Left forelimb (tissue), 1 donor: ENCODE data around the gene METTL24.

Experiments used
- DNase-seq: peaks from one replicate; pipeline ENCODE4 v3.0.0-alpha.2; 2018; ENCODE audit warnings: low spot score

Gene METTL24

GRCh38 chr6:110334423-110335180, 23.5 kb downstream of the METTL24 start:
- no peak for DNase-seq

GRCh38 chr6:110332281-110332680, 25.9 kb downstream of the METTL24 start:
- DNase-seq, result no peak

GRCh38 chr6:110331816-110332215, 26.3 kb downstream of the METTL24 start:
- no peak for DNase-seq

- DNase-seq, result no peak
Measured at GRCh38 chr6:110331390-110331789, 26.8 kb downstream of the METTL24 start.

- no peak for DNase-seq
Measured at GRCh38 chr6:110329714-110330436, 28.3 kb downstream of the METTL24 start.

- DNase-seq, result no peak
Measured at GRCh38 chr6:110329348-110329713, 28.8 kb downstream of the METTL24 start.

- no peak for DNase-seq
Measured at GRCh38 chr6:110328259-110328658, 29.9 kb downstream of the METTL24 start.

- DNase-seq, result no peak
Measured at GRCh38 chr6:110327391-110327790, 30.8 kb downstream of the METTL24 start.

GRCh38 chr6:110326609-110327008, 31.5 kb downstream of the METTL24 start:
- no peak for DNase-seq

- no peak for DNase-seq
Measured at GRCh38 chr6:110326057-110326456, 32.1 kb downstream of the METTL24 start.

- DNase-seq, result no peak
Measured at GRCh38 chr6:110325197-110325596, 33.0 kb downstream of the METTL24 start.

GRCh38 chr6:110324548-110324947, 33.6 kb downstream of the METTL24 start:
- DNase-seq, result no peak

GRCh38 chr6:110323258-110323657, 34.9 kb downstream of the METTL24 start:
- DNase-seq, result no peak

- no peak for DNase-seq
Measured at GRCh38 chr6:110322874-110323242, 35.3 kb downstream of the METTL24 start.

- DNase-seq, result no peak
Measured at GRCh38 chr6:110322151-110322873, 35.8 kb downstream of the METTL24 start.

GRCh38 chr6:110320307-110320706, 37.8 kb downstream of the METTL24 start:
- no peak for DNase-seq

- DNase-seq, result no peak
Measured at GRCh38 chr6:110319843-110320242, 38.3 kb downstream of the METTL24 start.

GRCh38 chr6:110319381-110319780, 38.8 kb downstream of the METTL24 start:
- DNase-seq, result no peak

- DNase-seq, result no peak
Measured at GRCh38 chr6:110318971-110319370, 39.2 kb downstream of the METTL24 start.

GRCh38 chr6:110317646-110318045, 40.5 kb downstream of the METTL24 start:
- DNase-seq, result no peak

- no peak for DNase-seq
Measured at GRCh38 chr6:110317189-110317588, 41.0 kb downstream of the METTL24 start.

- no peak for DNase-seq
Measured at GRCh38 chr6:110315869-110316398, 42.2 kb downstream of the METTL24 start.
